Spinal cord (tissue), 10 donors: Measurements from ENCODE around the gene SNU13. TPM values are rescaled to one million over a fixed set of nuclear protein-coding genes. Genes with fewer than 3 reads are reported as not detected.
"Not testable (repeated sequence)": the region's sequence is repeated elsewhere in the genome, so short reads cannot be mapped to it uniquely, and the experiment has no call there.

Source experiments
- DNase-seq, 6 donors: peaks; one replicate each; pipeline versions ENCODE4 v3.0.0 to v3.0.0-alpha.2; 2013 to 2015; ENCODE audit warnings: low spot score in 6 of 6, low read depth in 4 of 6
- H3K27ac ChIP-seq: one replicate; pipeline ENCODE4 v1.5.1; 2013; ENCODE audit warnings: low read depth, low read length, control low read depth
- H3K27me3 ChIP-seq: one replicate; pipeline ENCODE4 v1.6.1; 2013; ENCODE audit warnings: low read length; ENCODE audit not compliant: control insufficient read depth, insufficient read depth
- H3K36me3 ChIP-seq: one replicate; pipeline ENCODE4 v1.6.1; 2013; ENCODE audit warnings: low read length; ENCODE audit not compliant: control insufficient read depth, insufficient read depth
- H3K4me1 ChIP-seq: one replicate; pipeline ENCODE4 v1.6.1; 2013; ENCODE audit warnings: low read length; ENCODE audit not compliant: control insufficient read depth, insufficient read depth
- H3K4me3 ChIP-seq: one replicate; pipeline ENCODE4 v1.5.1; 2013; ENCODE audit warnings: low read depth, low read length, control low read depth
- H3K9me3 ChIP-seq: one replicate; pipeline ENCODE4 v1.6.1; 2013; ENCODE audit warnings: low read length; ENCODE audit not compliant: control insufficient read depth, insufficient read depth
- WGBS: methylation state at CpG from one replicate; pipeline ENCODE4 v1.1.5; 2013; ENCODE audit warnings: missing lambda C conversion rate; ENCODE audit not compliant: insufficient coverage; 5-methylcytosine and 5-hydroxymethylcytosine counted together
- polyA plus RNA-seq, 2 donors: library from polyadenylated mRNA; unstranded; fragments of 120-200 nt; gene quantifications; one replicate each; pipeline ENCODE4 v1.2.1, GENCODE V29; 2013; ENCODE audit not compliant: insufficient read length in 2 of 2
- total RNA-seq, 2 donors: library from RNA; depleted of rRNA in 1 of 2; stranded (reverse); fragments of 120-200 nt in 1 of 2; fragments of >200 nt in 1 of 2; gene quantifications; one replicate each; pipeline versions ENCODE4 v1.2.3 to v1.2.4, GENCODE V29; 2013 to 2014
- donor health status: healthy.

The SNU13 gene
- total and polyA plus RNA-seq, 4 donors = 89.4 to 245 (median 178) TPM

DNA sequence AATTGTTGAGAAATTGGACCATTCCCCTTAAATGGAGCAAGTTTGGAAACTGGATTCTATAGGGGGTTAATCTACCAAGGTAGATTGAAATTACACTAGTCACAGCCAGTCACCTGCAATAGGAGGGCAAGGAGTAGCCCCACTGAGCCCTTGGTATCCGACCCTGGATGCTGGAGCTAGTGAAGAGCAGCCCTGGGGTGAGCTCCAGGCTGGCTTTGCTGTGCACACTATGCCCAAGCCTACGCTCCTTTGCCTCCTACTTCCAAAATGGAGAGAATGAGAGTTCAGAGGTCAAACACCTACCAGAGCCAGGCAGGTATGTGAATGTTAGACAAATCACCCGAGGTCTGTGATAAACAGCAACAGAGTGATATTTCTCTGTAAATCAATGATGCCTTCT, 23.7 kb downstream of the SNU13 start:
- DNase-seq = no peak
- peaks cover 29% of the 10 kb centered on the region for H3K36me3 ChIP-seq
- no peaks in the 10 kb centered on the region for H3K9me3 ChIP-seq
- WGBS = 80% methylated on average over 1 of the region's 3 CpGs
- H3K27ac ChIP-seq = no peak overlapping the region
- H3K27me3 ChIP-seq = no peaks in the 10 kb centered on the region
- H3K4me3 ChIP-seq = no peak overlapping the region
- peaks cover 8% of the 10 kb centered on the region for H3K4me1 ChIP-seq

DNA sequence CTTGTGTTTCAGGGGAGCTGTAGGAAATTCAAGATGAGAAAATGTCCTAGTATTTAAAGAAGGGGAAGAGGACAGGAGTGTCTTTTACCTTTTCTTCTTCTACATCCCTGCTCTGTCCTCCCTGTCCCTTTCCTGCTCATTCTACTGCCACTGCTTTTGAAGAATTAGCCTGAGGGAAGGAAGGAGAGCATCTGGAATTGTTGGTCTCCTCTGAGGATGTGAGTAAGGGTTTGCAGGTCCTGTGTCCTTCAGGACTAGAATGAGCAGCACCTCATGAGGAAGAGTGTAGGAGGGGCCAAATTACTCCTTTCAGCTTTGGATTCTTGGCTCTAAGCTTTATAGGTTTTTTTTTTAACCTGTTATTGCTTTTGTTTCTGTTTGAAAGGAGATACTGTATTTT, 24.2 kb downstream of the SNU13 start:
- H3K4me3 ChIP-seq = no peak overlapping the region
- H3K36me3 ChIP-seq = peaks cover 34% of the 10 kb centered on the region
- no peak overlapping the region for H3K27ac ChIP-seq
- H3K4me1 ChIP-seq = peaks cover 8% of the 10 kb centered on the region
- no peaks in the 10 kb centered on the region for H3K27me3 ChIP-seq
- no peaks in the 10 kb centered on the region for H3K9me3 ChIP-seq
- no peak for DNase-seq

DNA sequence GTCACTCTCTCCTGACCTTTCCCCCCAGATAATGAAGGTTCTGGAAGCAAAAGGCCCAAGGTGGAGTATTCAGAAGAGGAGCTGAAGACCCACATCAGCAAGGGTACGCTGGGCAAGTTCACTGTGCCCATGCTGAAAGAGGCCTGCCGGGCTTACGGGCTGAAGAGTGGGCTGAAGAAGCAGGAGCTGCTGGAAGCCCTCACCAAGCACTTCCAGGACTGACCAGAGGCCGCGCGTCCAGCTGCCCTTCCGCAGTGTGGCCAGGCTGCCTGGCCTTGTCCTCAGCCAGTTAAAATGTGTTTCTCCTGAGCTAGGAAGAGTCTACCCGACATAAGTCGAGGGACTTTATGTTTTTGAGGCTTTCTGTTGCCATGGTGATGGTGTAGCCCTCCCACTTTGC, 25.1 kb downstream of the SNU13 start:
- DNase-seq, H3K27me3 ChIP-seq, H3K27ac ChIP-seq, H3K4me3 ChIP-seq, H3K9me3 ChIP-seq, H3K4me1 ChIP-seq: not testable (repeated sequence)
- 100% methylated on average over 5 of the region's 9 CpGs for WGBS
- peaks cover 43% of the 10 kb centered on the region for H3K36me3 ChIP-seq

DNA sequence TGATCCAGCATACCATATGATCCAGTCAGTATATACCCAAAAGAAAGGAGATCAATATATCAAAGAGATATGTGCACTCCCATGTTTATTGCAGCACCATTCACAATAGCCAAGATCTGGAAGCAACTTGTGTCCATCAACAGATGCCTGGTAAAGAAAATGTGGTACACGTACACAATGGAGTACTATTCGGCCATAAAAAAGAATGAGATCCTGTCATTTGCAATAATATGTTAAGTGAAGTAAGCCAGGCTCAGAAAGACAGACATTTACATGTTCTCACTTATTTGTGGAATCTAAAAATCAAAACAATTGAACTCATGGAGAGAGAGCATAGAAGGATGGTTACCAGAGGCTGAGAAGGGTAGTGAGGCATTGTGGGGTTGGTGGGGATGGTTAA, 27.0 kb downstream of the SNU13 start:
- H3K27ac ChIP-seq = no peak overlapping the region
- 100% methylated on average over 1 of the region's 2 CpGs for WGBS
- H3K4me3 ChIP-seq = no peak overlapping the region
- H3K4me1 ChIP-seq = peaks cover 2% of the 10 kb centered on the region
- DNase-seq = no peak
- H3K9me3 ChIP-seq = no peaks in the 10 kb centered on the region
- H3K36me3 ChIP-seq = peaks cover 57% of the 10 kb centered on the region
- H3K27me3 ChIP-seq = no peaks in the 10 kb centered on the region

DNA sequence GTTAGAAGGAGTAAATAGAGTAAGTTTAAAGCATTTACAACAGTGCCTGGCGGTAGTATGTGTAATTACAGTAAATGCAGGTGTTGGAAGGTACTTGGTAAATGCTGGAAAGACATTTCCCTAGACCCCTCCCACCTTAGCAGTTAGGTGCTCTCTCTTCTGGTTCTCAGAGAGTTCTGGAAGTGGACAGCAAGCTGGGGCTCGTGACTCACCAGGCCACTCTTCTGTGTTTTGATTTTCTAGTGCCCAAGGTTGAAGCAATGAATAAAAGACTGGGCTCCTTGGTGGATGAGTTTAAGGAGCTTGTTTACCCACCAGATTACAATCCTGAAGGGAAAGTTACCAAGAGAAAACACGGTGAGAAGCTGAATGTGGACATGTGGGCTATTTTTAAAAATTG, 27.6 kb downstream of the SNU13 start:
- Histone ChIP-seq H3K9me3 (no peaks in the 10 kb centered on the region), H3K27me3 (no peaks in the 10 kb centered on the region), H3K4me3 (no peak overlapping the region), H3K27ac (no peak overlapping the region), H3K4me1 (no peaks in the 10 kb centered on the region), H3K36me3 (peaks cover 64% of the 10 kb centered on the region)
- WGBS = no CpG with 5 or more reads among the region's 3 CpGs
- no peak for DNase-seq

DNA sequence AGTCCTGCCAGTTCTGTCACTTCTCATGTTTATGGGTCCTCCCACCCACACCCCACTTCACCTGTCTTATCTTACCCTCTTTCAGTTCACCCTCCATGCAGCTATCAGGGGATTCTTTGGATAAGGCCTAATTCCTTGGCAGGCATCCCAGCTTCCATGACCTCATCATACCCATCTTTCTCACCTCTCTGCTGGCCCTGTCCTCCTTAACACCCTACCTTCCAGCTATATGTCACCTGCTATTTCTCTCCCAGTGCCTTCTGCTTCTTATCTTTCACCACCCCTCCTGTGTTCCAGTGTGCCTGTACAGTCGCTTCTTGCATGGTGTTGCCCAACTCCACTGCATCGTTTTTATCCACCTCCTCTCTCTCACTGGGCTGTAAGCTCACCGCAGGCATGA, 28.3 kb downstream of the SNU13 start:
- no peaks in the 10 kb centered on the region for H3K9me3 ChIP-seq
- no peaks in the 10 kb centered on the region for H3K4me1 ChIP-seq
- H3K27me3 ChIP-seq = no peaks in the 10 kb centered on the region
- H3K36me3 ChIP-seq = peaks cover 69% of the 10 kb centered on the region
- H3K4me3 ChIP-seq = no peak overlapping the region
- 98% methylated on average over 3 of the region's 3 CpGs for WGBS
- no peak for DNase-seq
- H3K27ac ChIP-seq = no peak overlapping the region

DNA sequence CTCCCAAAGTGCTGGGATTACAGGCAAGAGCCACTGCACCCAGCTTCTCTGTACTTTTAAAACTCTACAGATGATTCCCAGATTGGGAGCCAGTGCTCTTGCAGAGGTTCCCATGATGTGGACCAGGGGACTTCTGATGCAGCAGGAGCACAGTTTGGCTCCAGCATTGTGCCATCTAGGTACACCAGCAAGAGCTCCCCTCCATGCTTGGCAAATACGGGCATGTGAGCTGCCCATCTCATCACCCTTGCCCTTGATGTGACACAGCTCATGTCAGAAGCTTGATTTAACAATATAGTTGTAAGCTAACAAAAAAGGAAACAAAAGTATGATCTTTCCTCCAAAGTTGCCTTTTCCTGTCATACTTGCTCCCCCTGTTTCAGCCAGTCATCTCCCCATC, 28.7 kb downstream of the SNU13 start:
- WGBS = no CpG with 5 or more reads among the region's 1 CpG

DNA sequence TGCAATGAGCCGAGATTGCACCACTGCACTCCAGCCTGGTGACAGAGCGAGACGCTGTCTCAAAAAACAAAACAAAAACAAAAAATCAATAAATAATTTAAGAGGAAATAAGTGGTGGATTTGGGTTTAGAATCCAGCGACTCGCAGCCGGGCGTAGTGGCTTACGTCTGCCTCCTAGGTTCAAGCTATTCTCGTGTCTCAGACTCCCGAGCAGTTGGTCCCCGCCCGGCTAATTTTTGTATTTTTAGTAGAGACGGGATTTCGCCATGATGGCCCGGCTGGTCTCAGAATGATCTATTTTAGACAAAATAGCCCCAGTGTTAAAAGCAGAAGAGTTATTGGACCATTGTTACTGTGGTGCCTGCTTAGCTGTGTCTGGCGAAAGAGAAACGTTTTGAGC, 29.8 kb downstream of the SNU13 start:
- no peak overlapping the region for H3K27ac ChIP-seq
- H3K4me1 ChIP-seq = no peaks in the 10 kb centered on the region
- H3K4me3 ChIP-seq = no peak overlapping the region
- H3K36me3 ChIP-seq = peaks cover 72% of the 10 kb centered on the region
- over 99% methylated on average over 13 of the region's 17 CpGs for WGBS
- H3K27me3 ChIP-seq = no peaks in the 10 kb centered on the region
- DNase-seq = no peak
- no peaks in the 10 kb centered on the region for H3K9me3 ChIP-seq

More for the DNA sequence above, 28.7 kb downstream of the SNU13 start:
- no peak for DNase-seq
- H3K4me3 ChIP-seq = no peak overlapping the region
- H3K27me3 ChIP-seq = no peaks in the 10 kb centered on the region
- no peaks in the 10 kb centered on the region for H3K4me1 ChIP-seq
- peaks cover 69% of the 10 kb centered on the region for H3K36me3 ChIP-seq
- no peak overlapping the region for H3K27ac ChIP-seq
- no peaks in the 10 kb centered on the region for H3K9me3 ChIP-seq

DNA sequence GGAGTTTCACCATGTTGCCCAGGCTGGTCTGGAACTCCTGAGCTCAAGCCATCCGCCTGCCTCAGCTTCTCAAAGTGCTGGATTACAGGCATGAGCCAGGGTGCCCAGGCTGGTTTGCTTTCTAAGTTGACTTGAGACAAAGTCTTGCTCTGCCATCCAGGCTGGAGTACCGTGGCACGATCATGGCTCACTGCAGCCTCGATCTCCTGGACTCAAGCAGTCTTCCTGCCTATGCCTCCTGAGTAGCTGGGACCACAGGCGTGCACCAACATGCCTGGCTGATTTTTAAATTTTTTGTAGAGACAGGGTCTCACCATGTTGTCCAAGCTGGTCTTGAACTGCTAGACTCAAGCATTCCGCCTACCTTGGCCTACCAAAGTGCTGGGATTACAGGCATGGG, 31.0 kb downstream of the SNU13 start:
- H3K4me1 ChIP-seq = no peaks in the 10 kb centered on the region
- H3K4me3 ChIP-seq = no peak overlapping the region
- DNase-seq = no peak
- no peak overlapping the region for H3K27ac ChIP-seq
- WGBS = over 99% methylated on average over 5 of the region's 6 CpGs
- no peaks in the 10 kb centered on the region for H3K9me3 ChIP-seq
- peaks cover 69% of the 10 kb centered on the region for H3K36me3 ChIP-seq
- H3K27me3 ChIP-seq = no peaks in the 10 kb centered on the region

DNA sequence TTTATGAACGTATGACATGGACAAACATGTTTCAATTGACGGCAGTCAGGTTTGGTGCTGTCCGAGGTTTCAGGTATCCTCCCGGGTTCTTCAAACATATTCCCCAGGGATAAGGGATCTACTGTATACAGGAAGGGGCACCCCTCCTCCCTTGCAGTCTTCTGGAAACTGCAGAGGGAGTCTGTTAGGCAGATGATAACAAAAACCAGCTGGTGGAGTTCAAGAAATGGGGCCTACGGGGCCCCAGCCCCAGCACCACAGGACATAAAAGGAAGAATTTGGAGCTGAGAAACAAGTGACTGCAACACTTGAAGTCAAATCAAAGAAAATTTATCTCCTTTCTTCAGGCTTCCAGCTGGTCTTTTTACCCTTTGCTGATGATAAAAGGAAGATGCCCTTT, 32.1 kb downstream of the SNU13 start:
- no peaks in the 10 kb centered on the region for H3K9me3 ChIP-seq
- no peak overlapping the region for H3K4me3 ChIP-seq
- no peaks in the 10 kb centered on the region for H3K4me1 ChIP-seq
- DNase-seq = no peak
- peaks cover 78% of the 10 kb centered on the region for H3K36me3 ChIP-seq
- no CpG with 5 or more reads among the region's 5 CpGs for WGBS
- H3K27ac ChIP-seq = no peak overlapping the region
- H3K27me3 ChIP-seq = no peaks in the 10 kb centered on the region
